ENCODE results near the gene NODAL. TPM values are rescaled to one million over a fixed set of nuclear protein-coding genes. Genes with fewer than 3 reads are reported as not detected.

NODAL gene
- total RNA-seq, 1 experiment from 2014 or later, result 57.0 TPM

DNA sequence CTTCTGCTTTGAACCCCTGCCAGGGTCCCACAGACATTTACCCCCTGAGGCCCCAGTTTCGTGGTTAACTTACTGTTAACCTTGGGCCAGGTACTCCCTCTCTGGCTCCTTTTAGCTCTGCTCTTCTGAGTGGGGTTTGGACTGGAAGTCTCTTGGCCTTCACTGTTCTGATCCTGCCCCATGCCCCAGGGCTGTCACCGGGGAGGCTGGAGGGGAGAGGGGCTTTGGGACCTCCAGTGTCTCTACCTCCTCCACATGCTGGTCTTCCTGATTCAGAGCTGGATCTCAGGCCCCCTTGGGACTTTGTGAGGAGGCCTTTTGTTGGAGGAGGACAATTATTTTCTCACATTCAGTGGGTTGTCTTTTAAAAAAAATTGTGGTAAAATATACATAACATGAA, 24.4 kb upstream of the NODAL start:
- ChIA-PET CTCF (interaction anchor here (0.6 to 9.3 kb wide), 4 partner anchors 12 to 73 kb away, joined by 4 to 187 read pairs (median 8); partner anchors contain the start of gene PALD1), POLR2A (no interaction called here)
- ATAC-seq (no peak), DNase-seq (ENCODE audit: low spot score) (no peak)
- no peak overlapping the region for H3K4me3 Mint-ChIP-seq
- peaks cover 6% of the 10 kb centered on the region for H3K27me3 Mint-ChIP-seq (ENCODE audit: low read depth)
- H3K36me3 Mint-ChIP-seq, result no peaks in the 10 kb centered on the region
- peaks cover 21% of the 10 kb centered on the region for H3K4me1 Mint-ChIP-seq
- H3K27ac Mint-ChIP-seq, result no peak overlapping the region
- no peaks in the 10 kb centered on the region for H3K9me3 Mint-ChIP-seq
- TF ChIP-seq FOXP1 (CRISPR knock-in tag; IDR thresholded peaks at IDR 0.05; ENCODE audit: borderline replicate concordance), result no peak
- TF ChIP-seq, protein P1, sequence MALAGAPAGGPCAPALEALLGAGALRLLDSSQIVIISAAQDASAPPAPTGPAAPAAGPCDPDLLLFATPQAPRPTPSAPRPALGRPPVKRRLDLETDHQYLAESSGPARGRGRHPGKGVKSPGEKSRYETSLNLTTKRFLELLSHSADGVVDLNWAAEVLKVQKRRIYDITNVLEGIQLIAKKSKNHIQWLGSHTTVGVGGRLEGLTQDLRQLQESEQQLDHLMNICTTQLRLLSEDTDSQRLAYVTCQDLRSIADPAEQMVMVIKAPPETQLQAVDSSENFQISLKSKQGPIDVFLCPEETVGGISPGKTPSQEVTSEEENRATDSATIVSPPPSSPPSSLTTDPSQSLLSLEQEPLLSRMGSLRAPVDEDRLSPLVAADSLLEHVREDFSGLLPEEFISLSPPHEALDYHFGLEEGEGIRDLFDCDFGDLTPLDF (CRISPR knock-in tag; IDR thresholded peaks at IDR 0.05), result no peak
- TF ChIP-seq, protein P2, sequence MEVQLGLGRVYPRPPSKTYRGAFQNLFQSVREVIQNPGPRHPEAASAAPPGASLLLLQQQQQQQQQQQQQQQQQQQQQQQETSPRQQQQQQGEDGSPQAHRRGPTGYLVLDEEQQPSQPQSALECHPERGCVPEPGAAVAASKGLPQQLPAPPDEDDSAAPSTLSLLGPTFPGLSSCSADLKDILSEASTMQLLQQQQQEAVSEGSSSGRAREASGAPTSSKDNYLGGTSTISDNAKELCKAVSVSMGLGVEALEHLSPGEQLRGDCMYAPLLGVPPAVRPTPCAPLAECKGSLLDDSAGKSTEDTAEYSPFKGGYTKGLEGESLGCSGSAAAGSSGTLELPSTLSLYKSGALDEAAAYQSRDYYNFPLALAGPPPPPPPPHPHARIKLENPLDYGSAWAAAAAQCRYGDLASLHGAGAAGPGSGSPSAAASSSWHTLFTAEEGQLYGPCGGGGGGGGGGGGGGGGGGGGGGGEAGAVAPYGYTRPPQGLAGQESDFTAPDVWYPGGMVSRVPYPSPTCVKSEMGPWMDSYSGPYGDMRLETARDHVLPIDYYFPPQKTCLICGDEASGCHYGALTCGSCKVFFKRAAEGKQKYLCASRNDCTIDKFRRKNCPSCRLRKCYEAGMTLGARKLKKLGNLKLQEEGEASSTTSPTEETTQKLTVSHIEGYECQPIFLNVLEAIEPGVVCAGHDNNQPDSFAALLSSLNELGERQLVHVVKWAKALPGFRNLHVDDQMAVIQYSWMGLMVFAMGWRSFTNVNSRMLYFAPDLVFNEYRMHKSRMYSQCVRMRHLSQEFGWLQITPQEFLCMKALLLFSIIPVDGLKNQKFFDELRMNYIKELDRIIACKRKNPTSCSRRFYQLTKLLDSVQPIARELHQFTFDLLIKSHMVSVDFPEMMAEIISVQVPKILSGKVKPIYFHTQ (CRISPR knock-in tag; IDR thresholded peaks at IDR 0.05), result no peak
- TF ChIP-seq TP53 (CRISPR knock-in tag; IDR thresholded peaks at IDR 0.05), result no peak
- no peak for TF ChIP-seq ZSCAN18 (CRISPR knock-in tag; IDR thresholded peaks at IDR 0.05)
- no peak for TF ChIP-seq NFATC4 (CRISPR knock-in tag; IDR thresholded peaks at IDR 0.05)

- DNase-seq (ENCODE audit: low spot score), result no peak
- Mint-ChIP-seq H3K9me3 (no peaks in the 10 kb centered on the region), H3K27me3 (ENCODE audit: low read depth) (peaks cover 11% of the 10 kb centered on the region), H3K36me3 (no peaks in the 10 kb centered on the region), H3K4me3 (no peak overlapping the region), H3K27ac (no peak overlapping the region), H3K4me1 (peaks cover 24% of the 10 kb centered on the region)
- ChIA-PET POLR2A (no interaction called here), CTCF (interaction anchor here (2.1 to 9.3 kb wide), 2 partner anchors 14 to 73 kb away, joined by 10 to 187 read pairs; partner anchors contain the start of gene PALD1)
- ATAC-seq, result no peak
- TF ChIP-seq, protein P3, sequence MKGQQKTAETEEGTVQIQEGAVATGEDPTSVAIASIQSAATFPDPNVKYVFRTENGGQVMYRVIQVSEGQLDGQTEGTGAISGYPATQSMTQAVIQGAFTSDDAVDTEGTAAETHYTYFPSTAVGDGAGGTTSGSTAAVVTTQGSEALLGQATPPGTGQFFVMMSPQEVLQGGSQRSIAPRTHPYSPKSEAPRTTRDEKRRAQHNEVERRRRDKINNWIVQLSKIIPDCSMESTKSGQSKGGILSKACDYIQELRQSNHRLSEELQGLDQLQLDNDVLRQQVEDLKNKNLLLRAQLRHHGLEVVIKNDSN (CRISPR knock-in tag; IDR thresholded peaks at IDR 0.05), result no peak
- TF ChIP-seq, protein P4, sequence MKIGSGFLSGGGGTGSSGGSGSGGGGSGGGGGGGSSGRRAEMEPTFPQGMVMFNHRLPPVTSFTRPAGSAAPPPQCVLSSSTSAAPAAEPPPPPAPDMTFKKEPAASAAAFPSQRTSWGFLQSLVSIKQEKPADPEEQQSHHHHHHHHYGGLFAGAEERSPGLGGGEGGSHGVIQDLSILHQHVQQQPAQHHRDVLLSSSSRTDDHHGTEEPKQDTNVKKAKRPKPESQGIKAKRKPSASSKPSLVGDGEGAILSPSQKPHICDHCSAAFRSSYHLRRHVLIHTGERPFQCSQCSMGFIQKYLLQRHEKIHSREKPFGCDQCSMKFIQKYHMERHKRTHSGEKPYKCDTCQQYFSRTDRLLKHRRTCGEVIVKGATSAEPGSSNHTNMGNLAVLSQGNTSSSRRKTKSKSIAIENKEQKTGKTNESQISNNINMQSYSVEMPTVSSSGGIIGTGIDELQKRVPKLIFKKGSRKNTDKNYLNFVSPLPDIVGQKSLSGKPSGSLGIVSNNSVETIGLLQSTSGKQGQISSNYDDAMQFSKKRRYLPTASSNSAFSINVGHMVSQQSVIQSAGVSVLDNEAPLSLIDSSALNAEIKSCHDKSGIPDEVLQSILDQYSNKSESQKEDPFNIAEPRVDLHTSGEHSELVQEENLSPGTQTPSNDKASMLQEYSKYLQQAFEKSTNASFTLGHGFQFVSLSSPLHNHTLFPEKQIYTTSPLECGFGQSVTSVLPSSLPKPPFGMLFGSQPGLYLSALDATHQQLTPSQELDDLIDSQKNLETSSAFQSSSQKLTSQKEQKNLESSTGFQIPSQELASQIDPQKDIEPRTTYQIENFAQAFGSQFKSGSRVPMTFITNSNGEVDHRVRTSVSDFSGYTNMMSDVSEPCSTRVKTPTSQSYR (CRISPR knock-in tag; IDR thresholded peaks at IDR 0.05), result no peak
- TF ChIP-seq CTCF (IDR thresholded peaks at IDR 0.05) (no peak), CBFB (CRISPR knock-in tag; IDR thresholded peaks at IDR 0.05; ENCODE audit: low read depth) (no peak), IRF2 (CRISPR knock-in tag; IDR thresholded peaks at IDR 0.05; ENCODE audit: borderline replicate concordance, low read depth) (no peak), MYBL2 (CRISPR knock-in tag; IDR thresholded peaks at IDR 0.05) (no peak), TEAD1 (CRISPR knock-in tag; IDR thresholded peaks at IDR 0.05) (no peak)
- TF ChIP-seq, protein P1 (CRISPR knock-in tag; IDR thresholded peaks at IDR 0.05), result no peak
- TF ChIP-seq, protein P5, sequence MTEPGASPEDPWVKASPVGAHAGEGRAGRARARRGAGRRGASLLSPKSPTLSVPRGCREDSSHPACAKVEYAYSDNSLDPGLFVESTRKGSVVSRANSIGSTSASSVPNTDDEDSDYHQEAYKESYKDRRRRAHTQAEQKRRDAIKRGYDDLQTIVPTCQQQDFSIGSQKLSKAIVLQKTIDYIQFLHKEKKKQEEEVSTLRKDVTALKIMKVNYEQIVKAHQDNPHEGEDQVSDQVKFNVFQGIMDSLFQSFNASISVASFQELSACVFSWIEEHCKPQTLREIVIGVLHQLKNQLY (CRISPR knock-in tag; IDR thresholded peaks at IDR 0.05), result no peak
- TF ChIP-seq, protein P2 (CRISPR knock-in tag; IDR thresholded peaks at IDR 0.05), result no peak
Observed at GRCh38 chr10:70465278-70465677, 23.8 kb upstream of the NODAL start.

Measured in WTC11 (cell line).